Endothelial cell of umbilical vein (primary cell): Measurements from ENCODE around the gene SRRM4. TPM values are rescaled to one million over a fixed set of nuclear protein-coding genes. Genes with fewer than 3 reads are reported as not detected.

ENCODE experiments used
- BruUV-seq: library from RNA; stranded (reverse); fragments of 400-500 nt; replicated peaks from 2 replicates; lab custom pipeline; 2021; lab: Mats Ljungman, UMichigan
- CTCF ChIA-PET: fragments of 300-600, 350-600 bp; sonication (Branson Sonifier 250); formaldehyde crosslinking; loops from one replicate; lab custom pipeline; 2021; ENCODE audit warnings: antibody characterized with exemption, inconsistent platforms; lab: Charles Lee
- POLR2A ChIA-PET: fragments of 300-600, 350-600 bp; sonication (Branson Sonifier 250); formaldehyde crosslinking; loops from one replicate; lab custom pipeline; 2021; ENCODE audit warnings: antibody characterized with exemption, inconsistent platforms; lab: Charles Lee
- DNase-seq: peaks from one replicate; pipeline ENCODE4 v3.0.0-alpha.2; 2011; ENCODE audit warnings: low read depth, low spot score
- FAIRE-seq: peaks from 2 replicates; lab custom pipeline; 2011; peaks lifted over from hg19 to GRCh38; lab: Jason Lieb, UNC
- H2AFZ ChIP-seq: 2 replicates; pipeline ENCODE4 v1.6.0; 2012; ENCODE audit warnings: low read depth, low read length, control low read depth, inconsistent platforms
- H3K27ac ChIP-seq: 2 replicates; pipeline ENCODE4 v1.5.1; 2011; ENCODE audit warnings: low read depth, mild to moderate bottlenecking, control low read depth, low read length, moderate library complexity; ENCODE audit not compliant: insufficient read depth
- H3K27me3 ChIP-seq, 2 experiments: 2 replicates each; pipeline versions ENCODE4 v1.6.0 to v1.6.1; 2011; ENCODE audit warnings: low read length in 2 of 2, mixed read lengths in 1 of 2; ENCODE audit not compliant: control insufficient read depth in 2 of 2, insufficient read depth in 2 of 2
- H3K36me3 ChIP-seq, 2 experiments: 2 replicates in 1 of 2; 3 replicates in 1 of 2; pipeline ENCODE4 v1.5.1; 2011; ENCODE audit warnings: low read length in 2 of 2, mild to moderate bottlenecking in 1 of 2, moderate library complexity in 1 of 2; ENCODE audit not compliant: control insufficient read depth in 2 of 2, insufficient read depth in 2 of 2; ENCODE audit errors: extremely low read depth in 1 of 2
- H3K4me1 ChIP-seq: 3 replicates; pipeline ENCODE4 v1.5.1; 2011; ENCODE audit warnings: mild to moderate bottlenecking, low read length; ENCODE audit not compliant: control insufficient read depth, insufficient read depth; ENCODE audit errors: extremely low read depth
- H3K4me2 ChIP-seq: 2 replicates; pipeline ENCODE4 v1.6.1; 2011; ENCODE audit warnings: low read length, control low read depth, mixed read lengths; ENCODE audit not compliant: insufficient read depth
- H3K4me3 ChIP-seq, 3 experiments: fragments of 200-600 bp in 1 of 3; sonication (generic), shearing (Covaris generic) in 1 of 3; replicated peaks in 1 of 3; 2 replicates each; pipeline ENCODE4 v1.5.1; 2011 to 2016; ENCODE audit warnings: control low read depth in 3 of 3, low read length in 3 of 3, mild to moderate bottlenecking in 2 of 3, inconsistent platforms in 1 of 3, low read depth in 1 of 3, moderate library complexity in 1 of 3; ENCODE audit not compliant: insufficient read depth in 1 of 3
- H3K79me2 ChIP-seq: 2 replicates; pipeline ENCODE4 v1.6.0; 2012; ENCODE audit warnings: low read length, inconsistent platforms; ENCODE audit not compliant: control insufficient read depth, insufficient read depth
- H3K9ac ChIP-seq: replicated peaks from 2 replicates; pipeline ENCODE3; 2011; ENCODE audit warnings: low read length, control low read depth; ENCODE audit not compliant: insufficient read depth; ENCODE audit errors: extremely low read depth
- H3K9me1 ChIP-seq: replicated peaks from 3 replicates; pipeline ENCODE4 v1.6.0; 2011; ENCODE audit warnings: mild to moderate bottlenecking, low read length; ENCODE audit not compliant: control insufficient read depth, insufficient read depth; ENCODE audit errors: extremely low read depth
- H3K9me3 ChIP-seq: replicated peaks from 2 replicates; pipeline ENCODE4 v1.5.1; 2012; ENCODE audit warnings: low read length, inconsistent platforms; ENCODE audit not compliant: control insufficient read depth, insufficient read depth
- H4K20me1 ChIP-seq: replicated peaks from 2 replicates; pipeline ENCODE3; 2011; ENCODE audit warnings: mild to moderate bottlenecking, low read length; ENCODE audit not compliant: control insufficient read depth, insufficient read depth; ENCODE audit errors: extremely low read depth
- FOS ChIP-seq: IDR thresholded peaks from 2 replicates; pipeline ENCODE4 v1.6.1; 2011; ENCODE audit warnings: mild to moderate bottlenecking, low read length, moderate library complexity, borderline replicate concordance; ENCODE audit not compliant: insufficient read depth
- GATA2 ChIP-seq: IDR thresholded peaks from 2 replicates; pipeline ENCODE4 v1.7.0; 2011; ENCODE audit warnings: low read depth, mild to moderate bottlenecking, moderate library complexity, mixed read lengths, low read length; ENCODE audit not compliant: insufficient read length, insufficient read depth
- JUN ChIP-seq: IDR thresholded peaks from 2 replicates; pipeline ENCODE4 v1.6.1; 2011; ENCODE audit warnings: borderline replicate concordance, low read depth; ENCODE audit not compliant: insufficient read length, insufficient read depth
- MYC ChIP-seq: IDR thresholded peaks from one replicate; pipeline ENCODE4 v1.6.1; 2011; ENCODE audit warnings: mild to moderate bottlenecking, low read depth, low read length
- POLR2A ChIP-seq: IDR thresholded peaks from 2 replicates; pipeline ENCODE4 v1.6.1; 2012; ENCODE audit warnings: low read depth, mild to moderate bottlenecking, control low read depth, low read length
- POLR2AphosphoS5 ChIP-seq: IDR thresholded peaks from 2 replicates; pipeline ENCODE4 v1.6.1; 2012; ENCODE audit warnings: low read depth, mild to moderate bottlenecking, control low read depth, low read length, moderate library complexity; ENCODE audit not compliant: insufficient read depth
- dilution Hi-C: fragments of 300-500 bp; cut with MboI; formaldehyde crosslinking; loops from one replicate; pipeline ENCODE4 v1.15.0; 2019; ENCODE audit warnings: low sequenced_read_pairs; ENCODE audit not compliant: extremely low pct_ligation_motif_present
- intact Hi-C: fragments of 100-400 bp; cut with micrococcal nuclease; formaldehyde crosslinking; loops from one replicate; pipeline ENCODE4 v1.10.0; 2022
- polyA plus RNA-seq, 4 experiments: library from polyadenylated mRNA; depleted of rRNA in 3 of 4; stranded (reverse) in 3 of 4; unstranded in 1 of 4; fragments of >200 nt; gene quantifications; 2 replicates each; pipeline versions ENCODE4 v1.2.1 to v1.2.3, GENCODE V29; 2011 to 2012; ENCODE audit warnings: missing spikeins in 1 of 4
- total RNA-seq: library from RNA; stranded (reverse); gene quantifications from 2 replicates; pipeline ENCODE4 v1.2.3, GENCODE V29; 2021

SRRM4 gene
- total and polyA plus RNA-seq, 2 donors (not counting 3 experiments of a cell fraction or from before 2014, with no cell fraction given) = not detected

- Histone ChIP-seq H3K9me3 (no peaks in the 10 kb centered on the region), H4K20me1 (no peaks in the 10 kb centered on the region), H3K27ac (no peak overlapping the region), H3K4me1 (no peaks in the 10 kb centered on the region), H3K36me3 (no peaks in the 10 kb centered on the region), H3K4me2 (no peak overlapping the region), H3K9me1 (no peaks in the 10 kb centered on the region), H2AFZ (no peak overlapping the region), H3K4me3 (no peak overlapping the region), H3K27me3 (no peaks in the 10 kb centered on the region), H3K79me2 (no peaks in the 10 kb centered on the region), H3K9ac (no peak overlapping the region)
- FAIRE-seq = no peak
- DNase-seq = no peak
- dilution Hi-C loops = no loop called here
- CTCF ChIA-PET = no interaction called here
- BruUV-seq = no TSS peak
- POLR2A ChIA-PET = no interaction called here
- intact Hi-C loops = no loop called here
- TF ChIP-seq MYC = no peak
- no peak for TF ChIP-seq POLR2A
- no peak for TF ChIP-seq JUN
- TF ChIP-seq POLR2AphosphoS5 = no peak
- no peak for TF ChIP-seq GATA2
Observed at GRCh38 chr12:119147847-119148448, 166.6 kb downstream of the SRRM4 start.

- ChIA-PET POLR2A (no interaction called here), CTCF (no interaction called here)
- no peak overlapping the region for H3K4me2 ChIP-seq
- no peak for DNase-seq
- TF ChIP-seq POLR2A (no peak), FOS (no peak)
- H3K27ac ChIP-seq = no peak overlapping the region
- no peaks in the 10 kb centered on the region for H4K20me1 ChIP-seq
- FAIRE-seq = no peak
- H3K36me3 ChIP-seq = no peaks in the 10 kb centered on the region
- no TSS peak for BruUV-seq
- H3K4me3 ChIP-seq = no peak overlapping the region
- H2AFZ ChIP-seq = no peak overlapping the region
- no peaks in the 10 kb centered on the region for H3K79me2 ChIP-seq
- no peaks in the 10 kb centered on the region for H3K9me3 ChIP-seq
- no peaks in the 10 kb centered on the region for H3K9me1 ChIP-seq
- dilution Hi-C loops (no loop called here), intact Hi-C loops (no loop called here)
- H3K27me3 ChIP-seq = no peaks in the 10 kb centered on the region
- H3K9ac ChIP-seq = no peak overlapping the region
- no peaks in the 10 kb centered on the region for H3K4me1 ChIP-seq
Observed at GRCh38 chr12:119149270-119149669, 167.9 kb downstream of the SRRM4 start.
